ENCODE measurements around the gene GATB. TPM values are rescaled to one million over a fixed set of nuclear protein-coding genes. Genes with fewer than 3 reads are reported as not detected.

GATB gene
- total and polyA plus RNA-seq, 2 donors (not counting 3 experiments of a cell fraction or from before 2014, with no cell fraction given) = 14.4 to 17.7 TPM

DNA sequence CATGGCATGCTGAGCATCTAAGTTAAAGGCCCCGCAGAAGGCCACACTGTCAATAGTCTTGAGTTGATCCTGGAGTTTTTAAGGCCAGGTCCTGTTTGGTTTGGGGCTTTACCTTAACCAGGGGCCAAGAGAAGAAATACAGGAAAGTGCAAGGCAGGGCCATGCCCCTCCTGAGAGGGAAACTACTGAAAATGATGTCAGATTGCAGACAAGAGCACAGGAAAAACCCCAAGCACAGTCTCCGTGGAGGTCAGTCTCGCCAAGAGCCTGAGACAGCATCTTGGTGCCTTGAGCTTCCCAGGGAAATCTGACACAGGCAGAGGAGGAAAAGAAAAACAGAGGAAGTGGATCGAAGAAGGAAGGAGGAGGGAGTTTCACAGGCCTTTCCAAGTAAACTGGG lies 32.2 kb upstream of the GATB start:
- H3K4me1 ChIP-seq (ENCODE audit: control insufficient read depth, extremely low read depth, insufficient read depth, low read length) = no peaks in the 10 kb centered on the region
- no peaks in the 10 kb centered on the region for H3K9me1 ChIP-seq (replicated peaks; ENCODE audit: control insufficient read depth, extremely low read depth, insufficient read depth, low read length)
- dilution Hi-C loops (cut with MboI; ENCODE audit: extremely low pct_ligation_motif_present, low sequenced_read_pairs) (no loop called here), intact Hi-C loops (cut with micrococcal nuclease) (no loop called here)
- H3K27ac ChIP-seq (ENCODE audit: insufficient read depth, low read depth, low read length) = no peak overlapping the region
- ChIA-PET CTCF (interaction anchor here (0.9 kb wide), 1 partner anchor 9 kb away, joined by 3 read pairs; no protein-coding TSS in a partner anchor), POLR2A (no interaction called here)
- DNase-seq (ENCODE audit: low read depth, low spot score) (no peak), FAIRE-seq (no peak)
- no peaks in the 10 kb centered on the region for H3K36me3 ChIP-seq (ENCODE audit: control insufficient read depth in 2 of 2, extremely low read depth in 1 of 2, insufficient read depth in 2 of 2, low read length in 2 of 2)
- H2AFZ ChIP-seq (ENCODE audit: low read depth, low read length) = no peak overlapping the region
- no peak overlapping the region for H3K9ac ChIP-seq (replicated peaks; ENCODE audit: extremely low read depth, insufficient read depth, low read length)
- no peak overlapping the region for H3K4me3 ChIP-seq (replicated peaks in 1 of 3; ENCODE audit: insufficient read depth in 1 of 3, low read depth in 1 of 3, low read length in 3 of 3)
- TF ChIP-seq MYC (IDR thresholded peaks at IDR 0.05; ENCODE audit: low read depth, low read length) (no peak), FOS (IDR thresholded peaks at IDR 0.05; ENCODE audit: borderline replicate concordance, insufficient read depth, low read length) (no peak), JUN (IDR thresholded peaks at IDR 0.05; ENCODE audit: borderline replicate concordance, insufficient read depth, insufficient read length, low read depth) (no peak), GATA2 (IDR thresholded peaks at IDR 0.05; ENCODE audit: insufficient read depth, insufficient read length, low read depth, low read length) (no peak), POLR2AphosphoS5 (IDR thresholded peaks at IDR 0.05; ENCODE audit: insufficient read depth, low read depth, low read length) (no peak), EZH2 (IDR thresholded peaks at IDR 0.05; ENCODE audit: borderline replicate concordance, low read depth, low read length, severe bottlenecking) (no peak), POLR2A (IDR thresholded peaks at IDR 0.05; ENCODE audit: low read depth, low read length) (no peak)
- TF ChIP-seq, protein P1, sequence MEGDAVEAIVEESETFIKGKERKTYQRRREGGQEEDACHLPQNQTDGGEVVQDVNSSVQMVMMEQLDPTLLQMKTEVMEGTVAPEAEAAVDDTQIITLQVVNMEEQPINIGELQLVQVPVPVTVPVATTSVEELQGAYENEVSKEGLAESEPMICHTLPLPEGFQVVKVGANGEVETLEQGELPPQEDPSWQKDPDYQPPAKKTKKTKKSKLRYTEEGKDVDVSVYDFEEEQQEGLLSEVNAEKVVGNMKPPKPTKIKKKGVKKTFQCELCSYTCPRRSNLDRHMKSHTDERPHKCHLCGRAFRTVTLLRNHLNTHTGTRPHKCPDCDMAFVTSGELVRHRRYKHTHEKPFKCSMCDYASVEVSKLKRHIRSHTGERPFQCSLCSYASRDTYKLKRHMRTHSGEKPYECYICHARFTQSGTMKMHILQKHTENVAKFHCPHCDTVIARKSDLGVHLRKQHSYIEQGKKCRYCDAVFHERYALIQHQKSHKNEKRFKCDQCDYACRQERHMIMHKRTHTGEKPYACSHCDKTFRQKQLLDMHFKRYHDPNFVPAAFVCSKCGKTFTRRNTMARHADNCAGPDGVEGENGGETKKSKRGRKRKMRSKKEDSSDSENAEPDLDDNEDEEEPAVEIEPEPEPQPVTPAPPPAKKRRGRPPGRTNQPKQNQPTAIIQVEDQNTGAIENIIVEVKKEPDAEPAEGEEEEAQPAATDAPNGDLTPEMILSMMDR (IDR thresholded peaks at IDR 0.05; ENCODE audit: extremely low read depth in 1 of 2, insufficient read depth in 1 of 2, low read depth in 1 of 2, low read length in 2 of 2) = no peak
- TF ChIP-seq, protein P2, sequence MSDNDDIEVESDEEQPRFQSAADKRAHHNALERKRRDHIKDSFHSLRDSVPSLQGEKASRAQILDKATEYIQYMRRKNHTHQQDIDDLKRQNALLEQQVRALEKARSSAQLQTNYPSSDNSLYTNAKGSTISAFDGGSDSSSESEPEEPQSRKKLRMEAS (IDR thresholded peaks at IDR 0.05; ENCODE audit: insufficient read depth, insufficient read length) = no peak
- H3K27me3 ChIP-seq (ENCODE audit: control insufficient read depth in 2 of 2, insufficient read depth in 2 of 2, low read length in 2 of 2) = peaks cover 4 to 6% of the 10 kb centered on the region in 2 experiments
- H3K9me3 ChIP-seq (replicated peaks; ENCODE audit: control insufficient read depth, insufficient read depth, low read length) = no peaks in the 10 kb centered on the region
- H3K4me2 ChIP-seq (ENCODE audit: insufficient read depth, low read length) = no peak overlapping the region
- no peaks in the 10 kb centered on the region for H4K20me1 ChIP-seq (replicated peaks; ENCODE audit: control insufficient read depth, extremely low read depth, insufficient read depth, low read length)
- BruUV-seq (replicated peaks) = no TSS peak
- no peaks in the 10 kb centered on the region for H3K79me2 ChIP-seq (ENCODE audit: control insufficient read depth, insufficient read depth, low read length)
